Measurements from ENCODE around the gene BCCIP. TPM values are rescaled to one million over a fixed set of nuclear protein-coding genes. Genes with fewer than 3 reads are reported as not detected.
A peak's percentile ranks its signal among the peaks of the same experiment; 100 is the strongest.

Gene BCCIP
- total and polyA plus RNA-seq, 9 donors = 29.9 to 60.6 (median 48.4) TPM

DNA sequence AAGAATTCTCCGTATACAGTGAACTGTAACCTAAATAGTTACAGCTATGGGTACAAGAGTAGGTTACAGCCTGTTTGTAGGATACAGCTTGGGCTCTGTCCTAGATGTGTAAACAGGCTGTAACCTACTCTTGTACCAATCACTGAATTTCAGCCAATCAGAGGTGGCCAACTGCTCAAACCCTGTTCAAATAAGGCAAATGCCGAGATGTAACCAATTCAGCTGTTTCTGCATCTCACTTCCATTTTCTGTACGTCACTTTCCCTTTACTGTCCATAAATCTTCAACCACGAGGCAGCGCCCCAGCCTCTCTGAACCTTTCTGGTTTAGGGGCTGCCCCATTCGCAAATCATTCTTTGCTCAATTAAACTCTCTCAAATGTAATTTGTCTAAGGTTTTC, 39.4 kb upstream of the BCCIP start:
- H3K27ac ChIP-seq = no peak overlapping the region
- no peak for DNase-seq
- H3K36me3 ChIP-seq = no peaks in the 10 kb centered on the region
- 56 to 58% (median 58%) methylated on average over 6 of the region's 6 CpGs for WGBS, 3 donors
- no peaks in the 10 kb centered on the region for H3K27me3 ChIP-seq
- no peaks in the 10 kb centered on the region for H3K9me3 ChIP-seq
- intact Hi-C loops (cut with DNase I) = no loop called here
- TF ChIP-seq POLR2A (IDR thresholded peaks at IDR 0.05) (no peak), EP300 (IDR thresholded peaks at IDR 0.05) (no peak), CTCF (IDR thresholded peaks at IDR 0.05) (no peak)
- no peaks in the 10 kb centered on the region for H3K4me1 ChIP-seq (ENCODE audit: insufficient read depth)
- no peak overlapping the region for H3K4me3 ChIP-seq

DNA sequence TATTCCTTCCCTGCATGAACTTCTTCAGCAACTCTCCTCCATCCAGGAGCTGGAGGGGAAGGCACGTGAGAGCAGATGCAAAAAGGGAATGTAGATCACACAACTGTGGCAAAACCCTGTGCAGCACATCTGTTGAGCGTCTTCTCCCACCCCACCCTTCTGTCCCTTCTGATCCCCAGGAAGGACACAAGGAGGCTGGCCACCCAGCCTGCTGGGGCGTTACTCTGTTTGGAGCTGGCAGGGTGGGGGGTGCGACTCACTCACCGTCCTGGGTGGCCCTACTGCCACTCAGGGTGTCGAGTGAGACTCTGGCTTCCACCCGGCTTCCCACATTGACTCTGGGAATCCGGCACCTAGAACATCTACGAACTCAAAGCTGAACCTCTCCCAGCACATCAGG, 37.6 kb upstream of the BCCIP start:
- no peaks in the 10 kb centered on the region for H3K4me1 ChIP-seq (ENCODE audit: insufficient read depth)

DNA sequence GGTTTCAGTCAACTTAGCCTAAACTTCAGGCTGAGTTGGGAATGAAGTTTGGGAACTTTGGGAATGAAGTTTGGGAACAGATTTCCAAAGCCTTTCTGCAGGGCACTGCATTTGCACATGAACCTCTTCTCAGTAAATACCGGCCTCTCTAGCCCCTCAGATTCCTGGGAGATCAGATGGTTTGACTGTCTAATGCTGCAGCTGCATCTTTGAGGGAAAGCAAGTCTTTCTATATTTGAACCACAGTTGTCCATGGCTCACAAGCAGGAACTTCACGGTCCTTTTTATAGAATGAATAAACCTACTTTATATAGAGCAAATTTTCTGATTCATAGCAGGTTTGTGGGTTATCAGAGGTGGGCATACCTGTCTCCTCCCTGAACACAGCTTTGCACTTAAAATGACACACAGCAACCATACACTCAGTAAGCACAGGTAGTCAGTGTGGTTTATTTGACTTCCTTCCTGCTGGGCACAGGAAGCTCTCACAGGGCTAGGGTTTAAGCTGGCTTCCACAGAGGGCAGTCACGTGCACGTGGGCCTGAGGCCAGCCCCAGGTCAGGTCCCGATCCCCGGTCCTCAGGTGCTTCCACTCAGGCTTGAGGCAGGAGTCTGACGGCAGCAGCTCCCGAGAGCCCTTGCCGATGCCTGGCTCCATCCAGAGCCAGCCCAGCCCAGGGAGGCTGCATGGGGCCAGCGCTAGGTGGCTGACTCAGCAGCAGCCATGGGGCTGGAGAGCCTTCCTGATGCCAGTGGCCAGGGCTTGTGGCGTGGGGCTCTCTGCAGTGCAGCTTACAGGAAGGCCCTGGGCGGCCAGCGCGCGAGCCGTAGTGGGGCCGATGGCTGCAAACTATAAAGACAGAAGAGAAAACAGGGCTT, 35.0 kb upstream of the BCCIP start:
- TF ChIP-seq POLR2A (IDR thresholded peaks at IDR 0.05) = no peak
- TF ChIP-seq EP300 (IDR thresholded peaks at IDR 0.05) = no peak
- TF ChIP-seq CTCF (IDR thresholded peaks at IDR 0.05) = no peak
- Histone ChIP-seq H3K36me3 (no peaks in the 10 kb centered on the region), H3K9me3 (no peaks in the 10 kb centered on the region), H3K27ac (no peak overlapping the region), H3K27me3 (no peaks in the 10 kb centered on the region), H3K4me3 (no peak overlapping the region), H3K4me1 (ENCODE audit: insufficient read depth) (no peaks in the 10 kb centered on the region)
- intact Hi-C loops (cut with DNase I) = no loop called here
- DNase-seq = peak in 1 of 5 donors; percentile 5
- WGBS, 3 donors = 86 to 91% (median 89%) methylated on average over 14 to 17 of the region's 17 CpGs

More for the DNA sequence above, 37.6 kb upstream of the BCCIP start:
- TF ChIP-seq CTCF (IDR thresholded peaks at IDR 0.05) (no peak), POLR2A (IDR thresholded peaks at IDR 0.05) (no peak), EP300 (IDR thresholded peaks at IDR 0.05) (no peak)
- H3K9me3 ChIP-seq = no peaks in the 10 kb centered on the region
- H3K36me3 ChIP-seq = no peaks in the 10 kb centered on the region
- no peak overlapping the region for H3K4me3 ChIP-seq
- H3K27me3 ChIP-seq = no peaks in the 10 kb centered on the region
- intact Hi-C loops (cut with DNase I) = no loop called here
- no peak overlapping the region for H3K27ac ChIP-seq
- DNase-seq = peak in 1 of 5 donors; percentile 4
- WGBS, 3 donors = 79 to 97% (median 81%) methylated on average over 9 of the region's 9 CpGs

GRCh38 chr10:125792342-125793300, 30.7 kb upstream of the BCCIP start:
- Histone ChIP-seq H3K4me1 (ENCODE audit: insufficient read depth) (no peaks in the 10 kb centered on the region), H3K27ac (no peak overlapping the region), H3K4me3 (no peak overlapping the region), H3K36me3 (no peaks in the 10 kb centered on the region), H3K27me3 (no peaks in the 10 kb centered on the region), H3K9me3 (no peaks in the 10 kb centered on the region)
- WGBS, 3 donors = 81 to 84% (median 82%) methylated on average over 12 to 14 of the region's 14 CpGs
- DNase-seq = no peak
- TF ChIP-seq CTCF (IDR thresholded peaks at IDR 0.05) (no peak), EP300 (IDR thresholded peaks at IDR 0.05) (no peak), POLR2A (IDR thresholded peaks at IDR 0.05) (no peak)
- intact Hi-C loops (cut with DNase I) = no loop called here
